GM12864 (cell line): ENCODE measurements around the gene ARV1.
A peak's percentile ranks its signal among the peaks of the same experiment; 100 is the strongest.

Source experiments
- DNase-seq: peaks from one replicate; pipeline ENCODE4 v3.0.0-alpha.2; 2011; ENCODE audit warnings: low read depth
- H3K4me3 ChIP-seq: 2 replicates; pipeline ENCODE4 v1.5.1; 2011; ENCODE audit warnings: mild to moderate bottlenecking, low read depth, low read length, control low read depth
- TF ChIP-seq, protein P1 (sequence below): IDR thresholded peaks from 2 replicates; pipeline ENCODE4 v1.5.1; 2011; ENCODE audit warnings: low read depth, mild to moderate bottlenecking, moderate library complexity, low read length, control low read depth, inconsistent platforms; ENCODE audit errors: missing control alignments

ARV1 gene

DNA sequence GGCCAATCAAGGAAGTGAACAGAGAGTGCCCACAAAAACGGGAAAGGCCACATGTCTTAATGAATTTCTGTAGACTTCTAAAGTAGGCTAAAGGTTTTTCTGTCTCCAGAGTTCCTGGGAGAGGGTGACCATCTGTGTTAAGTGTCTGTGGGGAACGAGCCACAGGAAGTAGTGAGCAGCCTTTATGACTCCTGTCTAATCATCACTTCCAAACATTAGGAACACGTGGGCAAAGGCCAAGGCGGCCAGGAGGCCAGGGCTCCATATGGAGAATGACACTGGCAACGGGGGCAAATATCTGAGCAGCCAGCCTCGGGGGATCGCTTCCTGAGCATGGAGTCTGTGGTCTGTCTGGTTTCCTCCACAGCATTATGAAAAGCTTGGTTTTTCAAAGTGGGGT, 54.1 kb downstream of the ARV1 start:
- TF ChIP-seq, protein P1, sequence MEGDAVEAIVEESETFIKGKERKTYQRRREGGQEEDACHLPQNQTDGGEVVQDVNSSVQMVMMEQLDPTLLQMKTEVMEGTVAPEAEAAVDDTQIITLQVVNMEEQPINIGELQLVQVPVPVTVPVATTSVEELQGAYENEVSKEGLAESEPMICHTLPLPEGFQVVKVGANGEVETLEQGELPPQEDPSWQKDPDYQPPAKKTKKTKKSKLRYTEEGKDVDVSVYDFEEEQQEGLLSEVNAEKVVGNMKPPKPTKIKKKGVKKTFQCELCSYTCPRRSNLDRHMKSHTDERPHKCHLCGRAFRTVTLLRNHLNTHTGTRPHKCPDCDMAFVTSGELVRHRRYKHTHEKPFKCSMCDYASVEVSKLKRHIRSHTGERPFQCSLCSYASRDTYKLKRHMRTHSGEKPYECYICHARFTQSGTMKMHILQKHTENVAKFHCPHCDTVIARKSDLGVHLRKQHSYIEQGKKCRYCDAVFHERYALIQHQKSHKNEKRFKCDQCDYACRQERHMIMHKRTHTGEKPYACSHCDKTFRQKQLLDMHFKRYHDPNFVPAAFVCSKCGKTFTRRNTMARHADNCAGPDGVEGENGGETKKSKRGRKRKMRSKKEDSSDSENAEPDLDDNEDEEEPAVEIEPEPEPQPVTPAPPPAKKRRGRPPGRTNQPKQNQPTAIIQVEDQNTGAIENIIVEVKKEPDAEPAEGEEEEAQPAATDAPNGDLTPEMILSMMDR, result no peak
- no peak overlapping the region for H3K4me3 ChIP-seq
- no peak for DNase-seq

DNA sequence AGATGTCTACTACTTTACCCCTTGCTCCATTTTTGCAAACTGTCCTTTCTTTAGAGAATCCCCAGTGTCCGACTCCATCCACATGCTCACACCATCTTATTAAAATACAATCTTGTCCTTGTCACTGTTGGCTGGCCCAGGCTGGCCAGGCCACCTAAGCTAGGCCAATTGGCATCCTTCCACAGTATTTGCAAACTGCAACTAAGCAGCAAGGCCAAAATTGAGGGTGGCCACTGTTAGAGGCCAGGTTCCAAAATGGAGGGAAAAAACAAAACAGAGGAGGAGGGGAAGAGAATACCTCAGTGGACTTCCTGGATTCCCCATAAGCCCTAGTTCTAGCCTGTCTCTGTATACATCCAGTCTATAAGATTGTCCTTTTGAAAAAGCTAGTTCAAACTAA, 56.9 kb downstream of the ARV1 start:
- no peak overlapping the region for H3K4me3 ChIP-seq
- no peak for DNase-seq
- TF ChIP-seq, protein P1, result no peak

DNA sequence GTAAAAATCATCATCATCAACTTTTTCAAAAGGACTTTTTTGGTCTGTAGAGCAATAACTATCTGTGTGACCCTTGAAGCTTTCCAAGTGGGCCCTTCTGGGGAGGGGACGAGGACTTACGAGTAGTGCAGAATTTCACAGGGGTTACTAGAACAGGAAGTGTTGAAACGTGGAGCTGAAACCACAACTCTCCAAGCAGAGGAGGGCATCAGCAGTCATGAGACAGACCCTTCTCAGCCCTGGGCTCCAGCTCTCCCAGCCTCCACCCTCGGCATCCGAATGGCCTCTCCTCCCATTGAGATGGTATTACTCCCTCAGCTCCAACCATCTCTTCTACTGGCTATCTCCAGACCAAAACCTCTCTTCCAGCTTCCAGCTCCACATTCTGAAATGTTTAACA, 57.5 kb downstream of the ARV1 start:
- no peak for DNase-seq
- TF ChIP-seq, protein P1, result no peak
- H3K4me3 ChIP-seq, result no peak overlapping the region

DNA sequence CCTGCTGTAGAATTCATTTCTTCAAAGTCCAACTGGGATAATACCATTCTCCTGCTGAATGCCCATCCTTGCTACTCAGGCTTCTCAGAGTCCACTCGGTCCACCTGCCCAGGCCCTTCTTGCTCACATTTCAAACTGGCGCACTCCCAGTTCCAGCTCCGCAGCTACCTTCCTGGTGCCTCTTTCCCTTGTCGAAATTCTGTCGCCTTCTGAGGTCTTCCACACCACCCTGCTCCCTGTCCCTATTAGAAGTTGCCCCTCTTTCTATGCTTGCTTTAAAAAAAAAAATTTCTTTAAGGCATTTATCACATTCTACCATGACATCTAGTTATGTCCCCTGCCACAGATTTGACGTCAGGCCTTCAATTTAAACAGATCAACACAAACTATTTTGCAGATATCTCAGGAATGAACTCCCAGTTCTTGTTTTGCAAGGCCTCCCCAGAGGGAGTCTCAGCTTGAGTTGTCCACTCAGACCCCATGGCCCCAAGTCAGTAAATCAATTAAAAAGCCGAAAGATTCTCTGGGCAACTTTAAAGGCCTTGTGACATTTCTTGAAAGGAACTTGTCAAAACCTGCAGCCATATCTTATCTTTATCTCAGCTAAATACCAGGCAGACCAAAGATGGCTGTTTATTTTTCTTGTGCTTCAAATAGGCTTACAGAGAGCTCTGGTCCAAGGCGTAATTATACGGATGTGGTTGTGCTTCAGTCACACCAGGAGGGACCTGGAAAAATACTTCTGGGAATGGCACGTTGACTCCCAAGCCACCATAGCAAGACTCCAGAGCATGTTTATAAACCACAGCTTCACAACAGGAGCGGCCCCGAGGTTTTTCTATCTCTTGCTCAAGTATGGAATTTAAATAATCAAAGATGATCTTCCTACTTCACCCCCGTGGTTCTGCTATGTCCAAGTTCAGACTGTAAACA, 59.0 kb downstream of the ARV1 start:
- H3K4me3 ChIP-seq, result no peak overlapping the region
- DNase-seq, result no peak
- TF ChIP-seq, protein P1, result no peak

DNA sequence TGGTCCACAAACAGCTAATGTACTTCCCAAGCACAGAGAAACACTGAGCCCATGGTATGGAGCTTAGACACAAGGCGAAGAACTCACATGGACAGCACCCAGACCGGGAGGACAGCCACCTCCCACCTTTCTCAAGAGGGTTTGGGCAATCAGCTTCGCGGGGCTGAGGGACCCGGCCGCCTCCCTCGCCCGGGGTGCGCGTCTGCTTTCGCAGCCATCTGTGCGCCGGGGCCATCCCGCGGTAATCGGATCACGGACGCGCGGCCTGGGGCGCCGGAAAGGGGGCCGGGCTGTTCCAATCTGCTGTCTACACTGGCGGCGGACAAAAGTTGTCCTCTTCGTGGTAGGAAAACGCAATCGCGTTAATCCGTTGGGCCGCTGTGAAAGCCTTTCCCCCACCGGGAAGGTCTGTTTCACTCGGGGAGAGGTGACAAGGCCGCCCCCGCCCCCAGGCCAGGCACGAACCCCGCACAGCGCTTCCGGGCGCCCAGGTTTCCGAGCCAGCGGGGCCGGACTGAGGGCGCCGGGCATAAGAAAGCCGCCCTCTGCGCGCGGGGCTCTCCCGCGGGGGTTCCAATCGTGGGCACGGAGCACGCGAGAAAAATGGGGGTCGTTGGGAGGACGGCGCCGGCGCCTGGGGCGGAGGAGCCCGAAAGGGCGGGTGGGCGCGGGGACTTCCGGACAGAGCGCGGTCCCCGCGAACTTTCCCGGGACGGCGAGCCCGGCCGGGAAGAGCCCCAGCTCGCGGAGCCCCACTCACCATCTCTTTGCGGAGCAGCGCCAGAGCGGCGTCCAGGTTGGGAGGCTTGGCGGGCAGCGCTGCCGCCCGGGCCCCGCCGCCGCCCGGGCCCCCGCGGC, 60.5 kb downstream of the ARV1 start:
- DNase-seq, result no peak

DNA sequence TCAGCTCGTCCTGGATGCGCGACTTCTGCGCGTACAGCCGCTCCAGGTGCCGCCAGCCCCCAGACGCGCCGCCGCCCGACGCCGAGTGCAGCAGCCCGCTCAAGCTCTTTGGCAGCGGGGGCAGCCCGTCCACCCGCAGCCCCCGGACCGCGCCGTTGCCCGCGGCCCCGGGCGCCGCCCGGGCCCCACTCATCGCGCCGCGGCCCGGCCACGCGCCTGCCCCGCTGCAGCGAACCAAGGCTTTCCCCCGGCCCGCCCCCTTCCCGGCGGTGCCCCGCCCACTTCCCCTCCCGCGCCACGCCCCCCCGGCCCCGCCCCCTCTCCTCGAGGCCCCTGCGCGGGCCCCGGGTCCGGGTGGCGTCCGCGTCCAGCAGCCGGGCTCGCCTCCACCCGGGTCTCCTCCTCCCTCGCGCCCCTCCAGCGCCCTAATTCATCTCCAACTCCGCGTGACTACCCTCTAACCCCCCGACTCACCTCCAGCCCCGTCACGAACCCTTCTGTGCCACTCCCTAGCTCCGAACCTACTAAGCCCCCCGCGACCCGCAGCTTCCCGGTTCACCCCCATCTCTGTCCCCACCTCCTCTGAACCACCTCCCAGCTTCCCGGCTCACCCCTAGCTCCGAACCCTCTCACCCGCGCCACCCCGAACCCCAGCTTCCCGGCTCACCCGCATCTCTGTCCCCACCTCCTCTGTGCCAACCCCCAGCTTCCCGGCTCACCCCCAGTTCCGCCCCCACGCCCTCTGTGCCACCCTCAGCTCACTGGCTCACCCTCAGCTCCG, 61.3 kb downstream of the ARV1 start, which contains the start of gene FAM89A:
TSS of gene FAM89A (minus strand) at position 236 of the 781 bp plus-strand sequence. CDS start at position 193, 43 bp downstream.
- peak within 1 kb of the TSS; percentile 65 for H3K4me3 ChIP-seq
- TF ChIP-seq, protein P1, result no peak
- no peak for DNase-seq

More for the DNA sequence above, 60.5 kb downstream of the ARV1 start:
- TF ChIP-seq, protein P1, result no peak
- H3K4me3 ChIP-seq, result peak overlapping the region; percentile 65
